Subcutaneous adipose tissue (tissue), 4 donors: ENCODE data around the gene PGLYRP3. TPM values are rescaled to one million over a fixed set of nuclear protein-coding genes. Genes with fewer than 3 reads are reported as not detected.

Experiments used
- total RNA-seq, 4 donors: library from RNA; depleted of rRNA; stranded (reverse); fragments of >200 nt; gene quantifications; one replicate each; pipeline ENCODE4 v1.1.0, GENCODE V29; 2016
- TF ChIP-seq, protein P1 (sequence below): fragments of 450-650 bp; IDR thresholded peaks from one replicate; pipeline ENCODE4 v1.5.1; 2016; ENCODE audit warnings: low read depth, mild to moderate bottlenecking, control low read depth, antibody characterized with exemption, moderate library complexity

PGLYRP3 gene
- total RNA-seq, 4 donors from 2014 or later: not detected

DNA sequence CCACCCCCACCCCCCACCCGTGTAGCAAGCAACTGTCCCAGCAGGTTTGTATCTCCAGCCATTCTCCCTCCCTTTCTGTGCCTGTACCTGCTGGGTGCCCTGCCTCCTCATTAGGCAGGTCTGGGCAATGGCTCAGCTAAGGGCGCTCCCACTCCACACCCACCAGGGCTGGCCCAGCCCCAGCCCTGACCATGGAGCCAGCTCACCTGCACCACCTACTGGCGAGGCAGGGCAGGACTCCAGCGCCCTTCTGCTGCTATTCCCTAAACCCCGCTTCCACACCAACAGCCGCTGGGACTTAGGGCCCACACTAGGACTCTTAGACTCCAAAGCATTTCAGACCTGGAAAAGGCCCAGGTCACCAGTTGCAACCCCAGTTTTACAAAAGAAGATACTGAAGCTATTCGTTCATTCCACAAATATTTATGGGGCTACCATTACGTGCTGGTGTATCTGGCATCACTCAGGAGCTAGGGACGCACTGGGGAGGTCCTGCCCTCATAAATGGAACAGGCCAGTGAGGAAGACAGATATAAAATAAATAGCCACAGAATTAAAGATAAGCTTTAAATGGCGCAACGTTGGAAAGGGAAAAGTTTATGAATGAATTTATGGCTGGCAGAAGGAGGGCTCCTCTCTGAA is 24.0 kb downstream of the PGLYRP3 start:
- TF ChIP-seq, protein P1, sequence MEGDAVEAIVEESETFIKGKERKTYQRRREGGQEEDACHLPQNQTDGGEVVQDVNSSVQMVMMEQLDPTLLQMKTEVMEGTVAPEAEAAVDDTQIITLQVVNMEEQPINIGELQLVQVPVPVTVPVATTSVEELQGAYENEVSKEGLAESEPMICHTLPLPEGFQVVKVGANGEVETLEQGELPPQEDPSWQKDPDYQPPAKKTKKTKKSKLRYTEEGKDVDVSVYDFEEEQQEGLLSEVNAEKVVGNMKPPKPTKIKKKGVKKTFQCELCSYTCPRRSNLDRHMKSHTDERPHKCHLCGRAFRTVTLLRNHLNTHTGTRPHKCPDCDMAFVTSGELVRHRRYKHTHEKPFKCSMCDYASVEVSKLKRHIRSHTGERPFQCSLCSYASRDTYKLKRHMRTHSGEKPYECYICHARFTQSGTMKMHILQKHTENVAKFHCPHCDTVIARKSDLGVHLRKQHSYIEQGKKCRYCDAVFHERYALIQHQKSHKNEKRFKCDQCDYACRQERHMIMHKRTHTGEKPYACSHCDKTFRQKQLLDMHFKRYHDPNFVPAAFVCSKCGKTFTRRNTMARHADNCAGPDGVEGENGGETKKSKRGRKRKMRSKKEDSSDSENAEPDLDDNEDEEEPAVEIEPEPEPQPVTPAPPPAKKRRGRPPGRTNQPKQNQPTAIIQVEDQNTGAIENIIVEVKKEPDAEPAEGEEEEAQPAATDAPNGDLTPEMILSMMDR: no peak

GRCh38 chr1:153277852-153278251 is 34.9 kb downstream of the PGLYRP3 start:
- TF ChIP-seq, protein P1: no peak

- TF ChIP-seq, protein P1: no peak
Measured at GRCh38 chr1:153272186-153272585, 40.6 kb downstream of the PGLYRP3 start.

DNA sequence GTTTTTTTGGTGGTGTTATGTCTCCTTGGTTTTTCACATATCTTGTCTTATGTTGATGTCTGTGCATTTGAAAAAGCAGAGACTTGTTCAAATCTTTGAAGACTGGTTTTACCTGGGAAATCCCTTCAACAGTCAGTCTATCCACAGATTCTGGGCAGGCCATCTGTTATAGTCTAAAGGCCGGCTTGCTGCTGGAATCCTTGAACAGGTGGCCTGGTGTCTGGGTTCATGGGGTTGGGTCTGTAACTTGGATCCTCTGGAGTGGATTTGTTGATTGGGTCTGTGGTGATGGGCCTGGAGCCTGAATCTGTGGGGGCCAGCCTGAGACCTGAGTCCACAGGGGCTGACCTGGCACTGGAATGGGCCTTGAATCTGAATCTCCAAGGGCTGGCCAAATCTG is 41.0 kb downstream of the PGLYRP3 start:
- TF ChIP-seq, protein P1: no peak

GRCh38 chr1:153265457-153265856 is 47.3 kb downstream of the PGLYRP3 start:
- TF ChIP-seq, protein P1: no peak

GRCh38 chr1:153262462-153263157 is 50.1 kb downstream of the PGLYRP3 start:
- TF ChIP-seq, protein P1: no peak

- TF ChIP-seq, protein P1: no peak
Measured at GRCh38 chr1:153262070-153262366, 50.7 kb downstream of the PGLYRP3 start.
